ENCODE data around the gene SEMA3C.

Gene SEMA3C

DNA sequence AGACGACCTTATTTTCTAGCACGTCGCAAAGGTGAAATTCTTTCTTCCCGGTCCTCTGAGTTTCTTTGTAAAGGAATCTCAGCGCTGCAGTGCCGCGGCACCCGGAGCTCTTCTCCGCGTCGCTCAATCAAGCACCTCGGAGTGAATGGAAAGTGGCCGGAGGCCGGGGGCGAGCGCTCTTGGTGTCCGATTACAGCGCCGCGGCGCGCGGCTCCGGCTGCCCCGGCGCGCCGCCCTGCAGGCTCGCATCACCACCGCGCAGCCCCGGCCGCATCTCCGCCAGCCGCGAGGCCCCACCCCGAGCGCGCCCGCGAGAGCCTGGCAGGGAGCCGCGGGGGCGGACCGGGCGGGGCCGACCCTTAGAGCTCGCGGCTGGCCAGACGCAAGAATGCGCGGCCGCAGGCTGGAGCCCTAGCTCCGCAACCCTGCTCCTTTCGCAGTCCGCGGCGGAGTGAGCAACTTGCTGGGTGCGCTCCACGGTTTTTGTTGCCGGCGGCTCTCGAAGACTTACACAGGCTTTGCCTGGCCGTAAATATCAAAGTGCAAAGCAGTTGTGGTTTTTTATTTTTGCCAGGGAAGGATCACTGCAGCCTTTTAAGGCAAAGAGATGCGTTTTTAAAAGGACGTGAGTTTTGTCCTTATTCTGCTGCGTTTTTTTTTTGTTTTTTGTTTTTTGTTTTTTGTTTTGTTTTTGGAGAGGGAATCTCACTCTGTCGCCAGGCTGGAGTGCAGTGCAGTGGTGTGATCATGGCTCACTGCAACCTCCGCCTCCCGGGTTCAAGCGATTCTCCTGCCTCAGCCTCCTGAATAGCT lies at the start of gene SEMA3C (continued):
- TF ChIP-seq ZXDB (tag by site-specific recombination; IDR thresholded peaks at IDR 0.05) (peak; percentile 9; the same call in 1 of the 2 replicates), GLI4 (tag by site-specific recombination; IDR thresholded peaks at IDR 0.05) (no peak), ZNF585B (tag by site-specific recombination; IDR thresholded peaks at IDR 0.05) (no peak), ZNF2 (tag by site-specific recombination; IDR thresholded peaks at IDR 0.05) (peak; percentile 55; the same call in 1 of the 2 replicates), ZNF174 (tag by site-specific recombination; IDR thresholded peaks at IDR 0.05) (no peak), ZNF48 (tag by site-specific recombination; IDR thresholded peaks at IDR 0.05) (no peak), ZBTB48 (tag by site-specific recombination; IDR thresholded peaks at IDR 0.05) (no peak), ZBTB6 (tag by site-specific recombination; IDR thresholded peaks at IDR 0.05) (peak; percentile 49; the same call in 1 of the 2 replicates), ZNF791 (tag by site-specific recombination; IDR thresholded peaks at IDR 0.05) (no peak), ZNF169 (tag by site-specific recombination; IDR thresholded peaks at IDR 0.05) (no peak), ZNF530 (tag by site-specific recombination; IDR thresholded peaks at IDR 0.05; ENCODE audit: low read depth) (no peak), ZNF335 (tag by site-specific recombination; conservative IDR thresholded peaks at IDR 0.05) (peak; percentile 78; the same call in 1 of the 2 replicates), ZNF513 (tag by site-specific recombination; IDR thresholded peaks at IDR 0.05) (no peak), ZNF10 (tag by site-specific recombination; IDR thresholded peaks at IDR 0.05) (no peak), ZNF37A (tag by site-specific recombination; IDR thresholded peaks at IDR 0.05) (no peak), HOXA7 (CRISPR knock-in tag; IDR thresholded peaks at IDR 0.05; ENCODE audit: borderline replicate concordance) (no peak), ZNF677 (tag by site-specific recombination; IDR thresholded peaks at IDR 0.05) (no peak), ZNF596 (tag by site-specific recombination; IDR thresholded peaks at IDR 0.05) (no peak), ZNF311 (tag by site-specific recombination; IDR thresholded peaks at IDR 0.05; ENCODE audit: borderline replicate concordance) (no peak), WT1 (tag by site-specific recombination; IDR thresholded peaks at IDR 0.05) (no peak), ZNF692 (tag by site-specific recombination; IDR thresholded peaks at IDR 0.05) (0 out of 2 replicates have a peak, but pooled peaks have one; percentile 30), ZNF18 (tag by site-specific recombination; IDR thresholded peaks at IDR 0.05) (peak; percentile 91), ZNF266 (tag by site-specific recombination; IDR thresholded peaks at IDR 0.05; ENCODE audit: low read depth) (no peak), ZSCAN30 (tag by site-specific recombination; IDR thresholded peaks at IDR 0.05) (peak; percentile 93), ZNF670 (tag by site-specific recombination; IDR thresholded peaks at IDR 0.05; ENCODE audit: low read depth) (no peak), ZNF449 (tag by site-specific recombination; IDR thresholded peaks at IDR 0.05) (peak; percentile 61), ZFP37 (tag by site-specific recombination; IDR thresholded peaks at IDR 0.05) (no peak), HOXC10 (CRISPR knock-in tag; IDR thresholded peaks at IDR 0.05) (peak; percentile 93; the same call in 1 of the 2 replicates), GFI1B (tag by site-specific recombination; IDR thresholded peaks at IDR 0.05) (0 out of 2 replicates have a peak, but pooled peaks have one; percentile 9), ZNF777 (tag by site-specific recombination; IDR thresholded peaks at IDR 0.05; ENCODE audit: borderline replicate concordance) (no peak), ZNF292 (tag by site-specific recombination; IDR thresholded peaks at IDR 0.05; ENCODE audit: borderline replicate concordance, low read depth) (no peak), ZNF121 (tag by site-specific recombination; IDR thresholded peaks at IDR 0.05) (no peak)
- TF ChIP-seq, protein P1, sequence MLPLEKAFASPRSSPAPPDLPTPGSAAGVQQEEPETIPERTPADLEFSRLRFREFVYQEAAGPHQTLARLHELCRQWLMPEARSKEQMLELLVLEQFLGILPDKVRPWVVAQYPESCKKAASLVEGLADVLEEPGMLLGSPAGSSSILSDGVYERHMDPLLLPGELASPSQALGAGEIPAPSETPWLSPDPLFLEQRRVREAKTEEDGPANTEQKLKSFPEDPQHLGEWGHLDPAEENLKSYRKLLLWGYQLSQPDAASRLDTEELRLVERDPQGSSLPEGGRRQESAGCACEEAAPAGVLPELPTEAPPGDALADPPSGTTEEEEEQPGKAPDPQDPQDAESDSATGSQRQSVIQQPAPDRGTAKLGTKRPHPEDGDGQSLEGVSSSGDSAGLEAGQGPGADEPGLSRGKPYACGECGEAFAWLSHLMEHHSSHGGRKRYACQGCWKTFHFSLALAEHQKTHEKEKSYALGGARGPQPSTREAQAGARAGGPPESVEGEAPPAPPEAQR (tag by site-specific recombination; IDR thresholded peaks at IDR 0.05), result no peak
